Measurements from ENCODE around the gene SMARCC2.
A peak's percentile ranks its signal among the peaks of the same experiment; 100 is the strongest.

Gene SMARCC2

DNA sequence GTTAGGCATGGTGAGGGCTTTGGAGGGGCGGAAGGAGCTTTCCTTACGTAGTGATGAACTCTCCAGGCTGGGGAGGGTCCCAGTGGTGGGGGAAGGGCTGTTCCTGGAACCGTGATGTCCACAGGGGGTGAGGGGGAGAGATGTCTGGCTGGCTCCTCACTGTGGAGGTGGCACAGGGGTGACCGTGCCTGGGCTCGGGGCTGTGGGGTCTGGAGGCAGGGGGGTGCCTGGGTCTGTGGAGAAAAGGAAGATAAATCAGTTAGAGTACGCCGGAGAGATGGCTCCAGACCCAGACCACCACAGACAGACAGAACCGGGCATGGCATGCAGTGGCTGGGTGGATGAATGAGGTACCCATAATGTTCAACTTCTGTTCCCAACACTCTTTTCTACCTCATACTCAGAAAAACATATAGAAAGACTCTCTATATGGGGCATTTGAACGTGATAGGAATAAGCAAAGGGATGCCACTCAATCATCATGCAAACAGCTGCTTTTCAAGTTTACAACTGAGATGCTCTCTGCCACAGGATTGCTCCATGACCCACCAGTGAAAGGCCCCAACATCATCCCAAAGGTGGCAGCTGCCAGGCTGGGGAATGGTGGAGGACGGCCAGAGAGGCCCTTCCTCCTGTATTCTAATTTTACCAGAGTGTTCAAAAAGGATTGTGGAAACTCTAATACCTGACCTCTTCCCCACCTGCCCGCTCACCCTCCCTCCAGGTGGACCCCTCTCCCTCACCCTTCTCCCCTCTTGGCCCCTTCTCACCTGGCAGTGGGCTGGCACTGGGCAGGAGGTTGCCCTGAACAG, 25.5 kb downstream of the SMARCC2 start:
- no peak for DNase-seq

DNA sequence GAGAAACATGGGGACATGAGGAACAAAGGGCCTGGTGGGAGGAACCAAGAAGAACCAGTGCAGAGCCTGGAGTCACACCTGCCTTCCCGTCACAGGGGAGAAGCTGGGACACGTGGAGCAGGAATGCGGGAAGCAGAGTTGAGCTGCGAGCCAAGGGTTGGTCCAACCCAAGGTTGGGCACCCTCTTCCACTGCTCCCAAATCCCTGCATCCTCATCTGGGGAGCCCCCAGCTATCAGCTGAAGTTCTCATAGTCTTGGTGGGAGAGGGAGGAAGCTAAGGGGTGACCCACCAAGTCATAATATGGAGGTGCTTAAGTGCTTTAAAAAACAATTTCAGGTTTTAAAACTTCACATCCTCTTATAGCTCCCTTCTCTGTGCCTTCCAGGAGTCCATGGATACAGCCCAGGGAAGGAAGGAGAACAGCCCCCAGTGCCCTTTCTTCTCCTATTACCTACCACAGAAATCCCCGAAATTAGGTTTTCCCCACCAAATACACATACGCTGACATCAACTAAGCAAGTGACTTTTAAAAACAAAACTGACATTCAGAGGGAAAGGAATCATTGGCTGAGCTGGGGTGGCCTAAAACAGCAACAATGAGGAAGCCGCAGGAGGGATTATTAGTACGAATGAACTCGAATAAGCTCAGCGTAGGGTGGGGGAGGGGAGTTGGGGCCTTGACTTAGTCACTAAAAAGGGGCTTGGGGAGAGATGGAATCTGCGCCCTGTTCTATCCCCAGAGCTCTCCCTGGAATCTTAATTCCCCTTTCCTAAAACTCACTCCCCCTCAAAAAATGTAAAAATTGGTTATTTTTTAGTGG, 26.6 kb downstream of the SMARCC2 start:
- DNase-seq = peak in 1 of 3 donors; percentile 15

DNA sequence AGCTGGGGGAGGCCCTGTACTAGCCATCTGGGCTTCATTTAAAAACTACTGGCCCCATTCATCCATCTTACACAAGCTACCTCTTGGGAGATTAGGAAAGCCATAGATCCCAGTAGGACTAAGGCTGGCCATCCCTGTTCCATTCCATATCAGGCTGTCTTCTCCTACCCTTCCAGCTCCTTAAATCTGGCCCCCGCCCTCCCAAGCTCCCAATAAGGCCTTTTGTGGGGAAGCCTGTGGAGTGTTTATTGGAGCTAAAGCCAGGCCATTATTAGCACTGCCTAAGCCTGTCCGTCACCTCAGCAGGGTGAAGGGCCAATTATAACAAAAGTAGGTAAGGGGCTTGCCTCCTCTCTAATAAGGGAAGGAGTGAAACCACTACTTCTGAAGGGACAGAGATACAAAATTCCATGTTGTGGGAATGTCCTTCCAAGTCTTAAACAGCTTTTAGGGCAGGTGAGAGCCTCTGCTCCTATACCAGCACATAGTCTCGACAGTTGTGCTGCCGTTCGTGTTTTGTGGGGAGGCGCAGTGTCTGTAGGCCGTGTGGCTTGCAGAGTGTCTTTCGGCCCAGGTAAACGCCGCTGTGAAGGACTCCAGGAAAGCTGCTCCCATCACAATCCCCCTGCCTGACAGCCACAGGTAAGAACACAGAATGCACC, 27.5 kb downstream of the SMARCC2 start:
- DNase-seq = no peak

DNA sequence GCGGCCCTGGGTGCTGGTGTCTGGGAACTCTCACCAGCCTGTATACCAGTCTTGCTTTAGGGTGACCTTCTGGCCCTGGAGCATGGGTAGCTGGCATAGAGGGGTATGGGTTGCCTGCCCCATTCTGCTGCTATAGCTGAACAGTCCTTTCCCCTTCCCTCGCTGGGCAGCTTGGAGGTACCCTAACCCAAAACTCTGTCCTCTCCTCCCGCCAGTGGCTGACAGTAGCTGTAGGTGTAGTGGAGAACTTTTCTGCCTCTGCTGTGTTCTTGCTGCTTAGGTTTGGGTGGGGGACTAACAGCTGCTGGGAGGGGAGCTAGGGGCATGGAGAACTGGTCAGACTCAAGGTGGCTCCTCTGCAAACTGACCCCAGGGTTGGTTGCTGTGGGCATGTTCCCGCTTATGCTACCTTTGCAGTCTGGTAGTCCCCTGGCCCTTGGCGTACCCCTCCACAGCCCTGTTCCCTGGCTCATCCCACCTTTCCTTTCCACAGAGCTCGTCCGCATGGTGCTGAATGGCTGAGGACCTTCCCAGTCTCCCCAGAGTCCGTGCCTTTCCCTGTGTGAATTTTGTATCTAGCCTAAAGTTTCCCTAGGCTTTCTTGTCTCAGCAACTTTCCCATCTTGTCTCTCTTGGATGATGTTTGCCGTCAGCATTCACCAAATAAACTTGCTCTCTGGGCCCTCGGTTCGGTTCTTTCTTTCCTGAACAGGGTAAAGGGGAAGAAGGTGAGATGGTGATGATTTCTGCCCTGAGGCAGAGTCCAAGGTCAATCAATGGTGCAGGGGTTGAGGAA, 28.2 kb downstream of the SMARCC2 start:
- DNase-seq = no peak

DNA sequence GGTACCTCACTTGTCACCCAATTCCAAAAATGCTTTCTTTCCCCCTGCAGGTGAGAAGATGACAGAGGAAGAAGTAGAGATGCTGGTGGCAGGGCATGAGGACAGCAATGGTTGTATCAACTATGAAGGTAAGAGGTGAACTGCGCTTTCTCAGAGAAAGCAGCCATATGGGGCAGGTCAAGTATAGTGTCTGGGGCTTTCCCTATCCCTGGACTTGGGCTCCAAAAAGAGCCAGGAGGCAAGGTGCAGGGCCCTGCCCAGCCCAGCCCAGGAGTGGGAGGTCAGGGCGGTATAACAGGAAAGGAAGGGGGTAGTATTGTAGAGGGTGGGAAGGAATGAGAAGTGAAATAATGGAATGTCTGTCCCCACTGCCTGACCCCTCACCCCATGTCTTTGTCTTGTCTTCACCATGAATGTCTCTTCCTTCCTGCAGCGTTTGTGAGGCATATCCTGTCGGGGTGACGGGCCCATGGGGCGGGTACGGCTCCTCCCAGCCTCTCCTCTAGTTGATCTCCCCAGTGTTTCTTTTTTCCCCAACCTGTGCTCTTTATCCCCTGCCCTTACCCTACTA, 29.0 kb downstream of the SMARCC2 start:
- peak; percentile 48 to 57 (median 54) for DNase-seq

DNA sequence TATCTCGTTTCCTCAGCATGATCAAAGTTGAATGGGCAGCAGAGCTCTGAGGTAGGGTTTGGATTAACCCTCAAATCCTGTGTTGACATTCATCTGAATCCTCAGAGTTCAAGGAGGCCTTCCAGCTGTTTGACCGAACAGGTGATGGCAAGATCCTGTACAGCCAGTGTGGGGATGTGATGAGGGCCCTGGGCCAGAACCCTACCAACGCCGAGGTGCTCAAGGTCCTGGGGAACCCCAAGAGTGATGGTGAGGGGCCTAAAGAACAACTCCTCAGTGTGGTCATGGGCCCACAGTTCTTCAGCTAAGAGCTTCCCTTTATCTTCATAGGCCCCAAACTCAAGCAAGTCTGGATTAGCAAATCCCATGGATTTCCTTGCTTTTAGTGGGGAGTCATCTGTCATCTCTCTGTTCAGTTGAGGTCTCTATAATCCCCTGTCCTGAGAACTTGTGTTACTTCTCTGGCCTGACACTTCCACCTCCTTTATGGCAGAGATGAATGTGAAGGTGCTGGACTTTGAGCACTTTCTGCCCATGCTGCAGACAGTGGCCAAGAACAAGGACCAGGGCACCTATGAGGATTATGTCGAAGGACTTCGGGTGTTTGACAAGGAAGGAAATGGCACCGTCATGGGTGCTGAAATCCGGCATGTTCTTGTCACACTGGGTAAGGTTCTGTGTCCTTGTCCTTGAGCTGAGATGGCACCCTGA, 29.6 kb downstream of the SMARCC2 start:
- no peak for DNase-seq

DNA sequence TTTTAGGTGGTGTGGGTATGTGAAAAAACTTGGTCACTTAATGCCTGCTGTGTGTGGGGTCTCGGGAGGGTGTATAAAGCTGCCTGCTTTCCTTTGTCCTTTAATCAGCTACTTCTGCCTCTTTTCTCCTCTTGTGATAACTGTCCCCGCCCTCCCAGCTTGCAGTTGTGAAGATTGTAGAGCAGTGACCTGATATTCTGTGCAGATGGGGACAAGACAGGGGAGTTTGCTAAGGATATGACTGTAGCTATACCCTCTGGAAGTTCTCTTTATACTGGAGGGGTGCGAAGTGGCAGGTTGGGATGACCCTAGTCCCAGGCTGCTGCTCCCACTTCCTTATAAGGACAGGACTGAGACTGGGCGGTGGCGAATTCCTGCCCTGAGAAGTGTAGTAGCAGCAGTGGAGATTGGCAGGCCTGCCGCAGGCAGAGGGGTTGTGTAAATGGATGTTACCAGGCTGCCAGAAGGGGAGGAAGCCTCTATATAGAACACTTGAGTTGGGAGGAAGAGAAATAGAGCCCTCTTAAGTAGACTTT, 30.3 kb downstream of the SMARCC2 start:
- DNase-seq = peak; percentile 58 to 64 (median 62)

DNA sequence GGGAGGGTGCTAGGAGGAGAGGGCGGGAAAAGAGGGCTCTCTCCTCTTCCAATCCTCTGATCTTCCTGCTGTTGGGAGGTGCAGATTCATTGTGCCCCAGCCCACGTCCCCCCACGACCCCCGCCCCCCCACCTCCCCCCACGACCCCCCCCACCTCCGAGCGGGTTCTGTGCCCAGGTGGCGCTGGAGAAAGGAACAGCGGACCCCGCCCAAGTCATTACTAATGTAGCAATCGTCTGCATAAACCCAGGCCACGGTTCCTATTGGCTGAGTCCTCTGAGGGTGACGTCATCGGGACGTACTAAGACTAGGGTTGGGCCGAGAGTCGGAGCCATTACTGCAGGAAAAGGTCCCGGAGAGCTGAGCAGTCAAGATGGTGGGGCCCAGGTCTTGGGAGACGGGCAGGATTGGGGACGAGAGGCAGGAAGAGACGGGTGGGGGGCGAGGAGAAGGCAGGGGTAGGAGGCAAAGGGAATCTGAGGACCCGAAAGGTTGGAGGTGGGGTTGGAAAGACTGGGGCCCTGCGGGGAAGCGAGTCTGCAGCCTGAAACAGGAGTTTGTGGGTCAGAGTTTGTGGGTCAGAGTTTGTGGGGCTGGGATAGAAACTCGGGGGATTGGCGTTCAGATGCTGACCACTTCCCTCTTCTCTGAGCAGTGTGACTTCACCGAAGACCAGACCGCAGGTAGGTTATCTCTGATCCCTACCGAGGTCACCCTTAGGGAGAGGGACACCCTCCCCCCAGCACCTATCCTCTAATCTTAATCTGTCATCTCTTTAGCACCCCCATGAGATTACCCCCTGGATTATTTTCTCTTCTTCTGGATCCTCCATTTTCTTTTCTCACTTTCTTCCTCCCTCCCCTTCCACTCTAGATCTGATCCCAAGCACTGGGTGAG, 31.0 kb downstream of the SMARCC2 start, which contains the start of gene MYL6:
MYL6 (plus strand) TSS at position 331 of the 897 bp plus-strand sequence; CDS start at position 374, 43 bp downstream.
- DNase-seq = peak; percentile 97 to 99 (median 98)

DNA sequence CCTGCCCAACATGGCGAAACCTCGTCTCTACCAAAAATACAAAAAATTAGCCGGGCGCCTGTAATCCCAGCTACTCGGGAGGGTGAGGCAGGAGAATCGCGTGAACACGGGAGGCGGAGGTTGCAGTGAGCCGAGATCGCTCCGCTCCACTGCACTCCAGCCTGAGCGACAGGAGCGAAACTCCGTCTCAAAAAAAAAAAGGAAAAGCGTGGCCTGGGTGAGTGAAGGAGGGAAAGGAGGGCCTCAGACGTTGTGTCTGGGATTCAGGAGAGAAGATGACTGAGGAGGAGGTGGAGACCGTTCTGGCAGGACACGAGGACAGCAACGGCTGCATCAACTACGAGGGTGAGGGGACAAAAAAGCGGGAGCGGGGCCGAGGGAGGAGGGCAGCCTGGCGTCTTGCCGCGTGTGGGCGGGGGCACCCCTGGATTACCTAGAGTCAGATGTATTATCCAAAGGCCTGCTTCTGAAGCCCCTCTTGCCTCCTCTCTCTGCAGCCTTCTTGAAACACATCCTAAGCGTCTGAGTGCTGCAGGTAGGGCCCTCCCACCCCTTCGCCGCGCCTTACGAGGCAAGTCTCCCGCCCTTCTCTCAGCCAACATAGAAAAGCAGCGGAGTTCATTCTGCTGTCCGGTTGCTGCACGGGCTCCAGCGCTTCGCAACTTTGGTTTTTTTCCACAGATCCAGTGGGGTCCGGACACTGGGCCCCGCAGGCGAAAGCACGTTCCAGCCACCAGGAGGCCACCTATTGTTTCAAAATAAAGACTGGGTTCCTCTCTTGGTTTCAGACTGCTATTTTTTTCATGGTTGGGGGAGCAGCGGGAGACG, 31.9 kb downstream of the SMARCC2 start:
- DNase-seq = peak; percentile 64 to 69 (median 66)

DNA sequence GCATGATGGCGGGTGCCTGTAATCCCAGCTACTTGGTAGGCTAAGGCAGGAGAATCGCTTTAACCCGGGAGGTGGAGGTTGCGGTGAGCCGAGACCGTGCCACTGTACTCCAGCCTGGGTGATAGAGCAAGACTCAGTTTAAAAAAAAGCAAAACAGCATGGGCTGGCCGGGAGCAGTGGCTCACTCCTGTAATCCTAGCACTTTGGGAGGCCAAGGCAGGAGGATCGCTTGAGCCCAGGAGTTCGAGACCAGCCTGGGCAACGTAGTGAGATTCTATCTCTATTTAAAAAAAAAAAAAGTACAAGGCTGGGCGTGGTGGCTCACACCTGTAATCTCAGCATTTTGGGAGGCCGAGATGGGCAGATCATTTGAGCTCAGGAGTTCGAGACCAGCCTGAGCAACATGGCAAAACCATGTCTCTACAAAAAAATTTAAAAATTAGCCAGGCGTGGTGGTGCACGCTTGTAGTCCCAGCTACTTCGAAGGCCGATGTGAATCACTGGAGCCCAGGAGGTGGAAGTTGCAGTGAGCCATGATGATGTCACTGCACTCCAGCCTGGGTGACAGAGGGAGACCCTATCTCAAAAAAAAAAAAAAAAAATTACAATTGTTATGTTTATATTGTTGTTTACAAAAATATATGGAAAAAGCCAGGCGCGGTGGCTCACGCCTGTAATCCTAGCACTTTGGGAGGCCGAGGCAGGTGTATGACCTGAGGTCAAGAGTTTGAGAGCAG, 32.7 kb downstream of the SMARCC2 start:
- peak; percentile 52 to 62 (median 61) for DNase-seq

DNA sequence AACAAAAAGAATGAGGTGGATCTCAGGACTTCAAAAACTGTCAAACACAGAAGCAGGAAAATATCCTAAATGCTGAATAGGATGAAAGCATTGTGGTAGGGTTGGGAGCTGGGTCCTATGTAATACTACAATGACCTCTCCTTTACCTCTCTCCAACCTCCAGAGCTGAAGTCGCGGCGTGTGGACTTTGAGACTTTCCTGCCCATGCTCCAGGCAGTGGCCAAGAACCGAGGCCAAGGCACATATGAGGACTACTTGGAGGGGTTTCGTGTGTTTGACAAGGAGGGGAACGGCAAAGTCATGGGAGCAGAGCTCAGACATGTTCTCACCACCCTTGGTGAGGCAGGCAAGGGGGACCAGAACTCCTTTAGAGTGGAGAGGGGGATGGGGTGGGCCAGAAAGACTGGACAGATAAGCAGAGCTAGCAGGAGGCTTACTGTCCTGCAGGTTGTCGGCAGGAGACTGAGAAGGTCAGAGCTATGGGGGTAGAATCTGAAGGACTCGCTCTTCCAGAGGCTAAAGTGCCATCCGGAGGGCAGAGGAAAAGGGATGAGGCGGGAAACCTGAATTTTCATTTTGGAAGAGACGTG, 33.9 kb downstream of the SMARCC2 start:
- no peak for DNase-seq

DNA sequence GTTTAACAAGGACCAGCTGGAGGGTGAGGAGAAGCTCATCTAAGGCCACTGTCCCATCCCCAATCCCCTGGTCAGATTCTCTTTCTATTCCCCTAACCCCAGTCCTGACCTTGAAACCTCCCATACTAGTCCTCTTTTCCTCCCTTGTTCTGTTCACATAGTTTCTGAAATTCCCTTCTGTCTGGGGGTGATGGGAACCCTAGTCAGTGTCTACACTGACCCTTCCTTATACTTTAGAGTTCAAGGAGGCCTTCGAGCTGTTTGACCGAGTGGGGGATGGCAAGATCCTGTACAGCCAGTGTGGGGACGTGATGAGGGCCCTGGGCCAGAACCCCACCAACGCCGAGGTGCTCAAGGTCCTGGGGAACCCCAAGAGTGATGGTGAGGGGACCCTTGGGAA, 34.5 kb downstream of the SMARCC2 start:
- DNase-seq = no peak

DNA sequence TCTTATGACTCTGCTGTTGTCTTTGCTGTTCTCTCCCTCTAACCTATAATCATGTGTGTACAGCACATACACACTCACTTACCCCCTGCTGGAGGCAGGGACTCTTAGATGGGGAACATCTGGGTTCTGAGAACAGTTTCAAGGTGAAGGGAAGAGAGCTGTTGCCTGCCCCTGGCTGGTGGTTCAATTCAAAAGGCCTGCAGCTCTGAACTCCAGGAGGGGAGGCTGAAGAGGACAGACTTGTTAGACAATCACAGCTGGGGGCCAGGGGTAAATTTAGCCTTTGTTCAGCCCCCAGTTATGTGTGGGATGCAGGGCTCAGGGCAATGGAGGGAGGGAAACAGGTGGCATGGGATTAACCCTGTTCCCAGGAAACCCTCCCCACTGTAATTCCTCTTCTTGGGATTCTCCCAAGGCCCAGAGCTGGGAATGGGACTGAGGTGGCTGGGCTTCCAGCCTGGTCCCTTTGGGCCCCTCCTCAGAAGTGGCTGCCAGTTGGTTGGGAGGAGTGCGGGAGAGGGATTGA, 35.0 kb downstream of the SMARCC2 start:
- no peak for DNase-seq

DNA sequence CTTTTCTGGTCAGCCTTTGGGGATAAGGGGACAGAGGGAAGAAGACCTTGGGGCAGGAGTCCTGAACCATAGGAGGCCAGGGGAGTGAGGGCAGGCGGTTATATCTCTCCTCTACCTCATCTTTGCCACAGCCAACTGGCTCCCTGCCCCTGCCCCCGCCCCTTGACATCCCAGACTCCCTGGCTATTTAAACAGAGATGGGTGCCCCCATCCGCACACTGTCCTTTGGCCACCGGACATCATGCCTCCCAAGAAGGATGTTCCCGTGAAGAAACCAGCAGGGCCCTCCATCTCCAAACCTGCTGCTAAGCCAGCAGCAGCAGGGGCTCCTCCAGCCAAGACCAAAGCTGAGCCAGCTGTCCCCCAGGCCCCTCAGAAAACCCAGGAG, 35.6 kb downstream of the SMARCC2 start:
- no peak for DNase-seq

DNA sequence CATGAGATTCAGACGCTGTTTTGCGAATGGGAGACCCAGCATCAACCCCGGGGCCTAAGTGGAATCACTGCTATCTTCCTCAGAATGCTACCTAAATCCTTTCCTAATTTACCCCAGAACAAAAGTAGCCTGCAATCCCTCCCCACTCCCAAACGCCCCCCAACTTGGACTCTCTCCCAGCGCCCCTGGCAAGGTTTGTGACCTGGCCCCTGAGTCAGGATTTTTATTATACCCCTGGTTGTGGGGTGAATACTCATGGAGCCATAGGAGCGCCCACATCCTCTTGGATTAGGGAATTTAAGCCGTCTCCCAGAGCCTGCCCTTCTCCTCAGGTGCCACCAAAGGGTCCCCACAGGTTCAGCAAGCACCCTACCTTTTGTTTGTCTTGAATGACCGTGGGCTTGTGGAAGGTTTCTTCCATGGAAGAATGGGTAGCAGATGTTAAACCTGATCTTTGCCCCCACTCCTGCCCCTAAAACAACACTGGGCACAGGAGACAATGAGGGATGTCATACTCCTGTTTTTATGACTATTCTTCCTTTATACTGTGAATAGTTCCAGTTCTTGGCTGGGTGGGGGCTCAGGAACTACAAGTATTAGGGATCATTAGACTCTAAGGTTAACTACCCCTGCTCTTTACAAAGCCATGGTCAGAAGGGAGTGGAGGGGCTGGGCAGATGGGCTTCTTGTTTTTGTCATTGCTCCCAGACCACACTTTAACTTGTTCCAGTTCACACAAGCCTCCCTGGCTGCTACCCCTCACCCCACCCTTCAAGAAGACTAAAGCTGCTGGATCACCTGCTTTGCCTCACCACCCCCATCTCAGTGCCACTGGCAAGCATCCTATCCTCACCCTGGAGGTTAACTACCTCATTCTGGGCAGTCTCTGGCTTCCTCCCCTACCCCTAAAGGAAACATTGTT, 36.3 kb downstream of the SMARCC2 start:
- no peak for DNase-seq

DNA sequence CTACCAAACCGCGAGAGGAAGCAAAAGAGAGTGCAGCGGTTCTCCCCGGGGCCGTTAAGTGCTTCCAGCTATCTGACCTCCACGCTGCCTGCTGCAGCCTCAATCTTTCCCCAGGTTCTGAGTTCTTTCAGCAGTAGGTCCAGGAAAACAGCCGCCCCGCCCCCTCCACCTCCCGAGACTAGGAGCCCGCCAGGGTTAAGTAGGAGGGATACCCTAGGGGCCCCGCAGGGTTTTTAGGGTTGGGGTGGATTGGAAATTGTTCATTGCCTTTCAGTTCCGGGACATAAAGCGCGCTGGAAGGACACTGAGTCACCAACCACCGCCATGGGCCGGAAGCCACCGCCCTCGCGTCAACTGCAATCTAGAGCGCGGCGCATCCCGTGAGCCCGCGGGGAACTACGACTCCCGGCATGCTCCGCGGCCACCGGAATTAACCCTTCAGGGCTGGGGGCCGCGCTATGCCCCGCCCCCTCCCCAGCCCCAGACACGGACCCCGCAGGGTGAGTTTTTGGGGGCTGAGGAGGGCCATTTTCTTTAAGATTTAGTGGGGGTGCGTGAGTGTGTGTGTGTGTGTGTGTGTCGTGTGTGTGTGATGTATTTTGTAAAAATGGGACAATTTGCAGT, 37.0 kb downstream of the SMARCC2 start, which contains the start of gene MYL6B:
MYL6B (plus strand) TSS at position 456 of the 624 bp plus-strand sequence. CDS start 1,332 bp downstream, outside the sequence.
- DNase-seq = peak; percentile 96 to 98 (median 97)
